Measurements from ENCODE around the gene CTR9. TPM values are rescaled to one million over a fixed set of nuclear protein-coding genes. Genes with fewer than 3 reads are reported as not detected.

CTR9 gene
- total RNA-seq, 1 donor from 2014 or later, result 3.1 TPM

GRCh38 chr11:10763766-10764165 is 12.7 kb downstream of the CTR9 start:
- Histone ChIP-seq H3K4me1 (no peaks in the 10 kb centered on the region), H3K4me3 (no peak overlapping the region), H3K27me3 (no peaks in the 10 kb centered on the region), H3K36me3 (peaks cover 56 to 71% of the 10 kb centered on the region in 2 donors), H3K9me3 (no peaks in the 10 kb centered on the region), H3K27ac (no peak overlapping the region)
- no peak for TF ChIP-seq CTCF (IDR thresholded peaks at IDR 0.05)
- DNase-seq (ENCODE audit: low spot score in 2 of 2), result no peak
- intact Hi-C loops (cut with DNase I), result no loop called here

DNA sequence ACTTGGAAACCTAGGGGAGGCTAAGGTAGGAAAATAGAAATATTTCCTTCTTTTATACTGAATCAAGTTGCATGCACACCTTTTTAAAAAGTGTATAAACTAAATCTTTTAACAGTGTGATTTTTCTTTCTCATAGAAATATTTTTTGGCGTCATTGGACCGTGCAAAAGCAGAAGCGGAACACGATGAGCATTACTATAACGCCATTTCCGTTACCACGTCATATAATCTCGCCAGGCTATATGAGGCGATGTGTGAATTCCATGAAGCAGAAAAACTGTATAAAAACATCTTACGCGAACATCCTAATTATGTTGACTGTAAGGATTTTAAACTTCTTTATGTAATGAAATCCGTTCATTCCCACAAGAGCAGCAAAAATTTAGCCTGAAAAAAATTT is 13.4 kb downstream of the CTR9 start:
- no peaks in the 10 kb centered on the region for H3K4me1 ChIP-seq
- TF ChIP-seq CTCF (IDR thresholded peaks at IDR 0.05), result no peak
- intact Hi-C loops (cut with DNase I), result no loop called here
- H3K36me3 ChIP-seq, result peaks cover 55 to 64% of the 10 kb centered on the region in 2 donors
- H3K27me3 ChIP-seq, result no peaks in the 10 kb centered on the region
- DNase-seq (ENCODE audit: low spot score in 2 of 2), result no peak
- no peak overlapping the region for H3K4me3 ChIP-seq
- H3K9me3 ChIP-seq, result no peaks in the 10 kb centered on the region
- no peak overlapping the region for H3K27ac ChIP-seq

GRCh38 chr11:10770626-10771254 is 19.7 kb downstream of the CTR9 start:
- DNase-seq (ENCODE audit: low spot score in 2 of 2), result no peak
- H3K27ac ChIP-seq, result no peak overlapping the region
- no peak overlapping the region for H3K4me3 ChIP-seq
- no peaks in the 10 kb centered on the region for H3K27me3 ChIP-seq
- H3K36me3 ChIP-seq, result peaks cover 51 to 56% of the 10 kb centered on the region in 2 donors
- H3K4me1 ChIP-seq, result no peaks in the 10 kb centered on the region
- no peaks in the 10 kb centered on the region for H3K9me3 ChIP-seq
- peak; percentile 8 to 55 (median 39) for TF ChIP-seq CTCF (IDR thresholded peaks at IDR 0.05)
- intact Hi-C loops (cut with DNase I), result no loop called here

GRCh38 chr11:10771457-10771856 is 20.4 kb downstream of the CTR9 start:
- Histone ChIP-seq H3K27ac (no peak overlapping the region), H3K4me1 (no peaks in the 10 kb centered on the region), H3K27me3 (no peaks in the 10 kb centered on the region), H3K36me3 (peaks cover 54 to 57% of the 10 kb centered on the region in 2 donors), H3K9me3 (no peaks in the 10 kb centered on the region), H3K4me3 (no peak overlapping the region)
- DNase-seq (ENCODE audit: low spot score in 2 of 2), result no peak
- intact Hi-C loops (cut with DNase I), result no loop called here
- TF ChIP-seq CTCF (IDR thresholded peaks at IDR 0.05), result no peak

DNA sequence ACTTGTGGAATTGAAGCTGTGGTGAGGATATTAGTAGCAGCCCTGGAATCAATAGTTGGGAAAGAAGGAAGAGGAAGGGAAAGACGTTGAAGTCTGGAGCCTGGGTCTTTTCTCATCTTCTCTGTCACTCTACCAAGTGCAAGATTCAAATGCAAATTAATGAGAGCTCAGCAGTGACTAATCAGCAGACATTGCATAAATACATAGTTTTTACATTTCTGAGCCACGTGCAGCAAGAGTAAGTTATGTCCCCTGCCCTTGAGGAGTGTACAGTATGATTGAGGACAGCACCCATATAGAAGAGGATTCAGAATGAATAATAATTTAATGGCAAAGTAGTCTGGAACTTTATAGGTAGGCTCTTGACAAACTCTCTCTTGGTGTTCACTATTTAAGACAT is 23.8 kb downstream of the CTR9 start:
- intact Hi-C loops (cut with DNase I), result no loop called here
- no peak overlapping the region for H3K27ac ChIP-seq
- DNase-seq (ENCODE audit: low spot score in 2 of 2), result no peak
- no peak for TF ChIP-seq CTCF (IDR thresholded peaks at IDR 0.05)
- H3K36me3 ChIP-seq, result peaks cover 66 to 87% of the 10 kb centered on the region in 2 donors
- no peaks in the 10 kb centered on the region for H3K9me3 ChIP-seq
- no peaks in the 10 kb centered on the region for H3K4me1 ChIP-seq
- no peak overlapping the region for H3K4me3 ChIP-seq
- H3K27me3 ChIP-seq, result no peaks in the 10 kb centered on the region

DNA sequence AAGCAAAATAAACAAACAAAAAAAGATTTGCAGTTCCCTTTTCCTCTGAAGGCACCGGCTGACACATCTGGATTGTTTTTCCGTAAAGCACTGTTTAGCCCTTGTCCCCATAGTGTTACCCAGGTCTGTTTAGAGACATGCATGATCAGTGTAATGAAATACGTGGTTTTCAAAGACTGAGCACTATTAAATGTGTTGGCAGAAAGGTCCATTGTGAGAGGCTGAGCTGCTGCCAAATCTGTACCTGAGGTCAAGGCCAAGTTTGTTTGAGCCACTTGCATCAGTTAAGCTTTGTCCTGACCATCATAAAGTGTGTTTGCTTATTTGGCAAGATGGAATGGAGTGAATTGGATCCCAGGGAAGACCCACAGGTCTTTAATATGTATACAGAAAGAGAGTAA is 26.3 kb downstream of the CTR9 start:
- Histone ChIP-seq H3K4me1 (no peaks in the 10 kb centered on the region), H3K27me3 (no peaks in the 10 kb centered on the region), H3K4me3 (no peak overlapping the region), H3K9me3 (no peaks in the 10 kb centered on the region), H3K36me3 (peaks cover 58 to 71% of the 10 kb centered on the region in 2 donors), H3K27ac (peak overlapping the region in 1 of 2 donors; percentile 21)
- DNase-seq (ENCODE audit: low spot score in 2 of 2), result no peak
- intact Hi-C loops (cut with DNase I), result no loop called here
- TF ChIP-seq CTCF (IDR thresholded peaks at IDR 0.05), result no peak

Measured in ascending aorta (tissue), 2 donors.